Stimulated activated CD8-positive, alpha-beta memory T cell treated with anti-CD3 and anti-CD28 coated beads, Interleukin-4, amount 100 ng/mL, for 1 hour (primary cell): Measurements from ENCODE around the gene MMP14.
"Not testable (repeated sequence)": the region's sequence is repeated elsewhere in the genome, so short reads cannot be mapped to it uniquely, and the experiment has no call there.

Experiments used
- DNase-seq, 2 donors: peaks; one replicate each; pipeline ENCODE4 v3.0.0-alpha.2; 2020; ENCODE audit warnings: low read depth in 2 of 2, low spot score in 1 of 2

MMP14 gene

GRCh38 chr14:22836301-22837113, at the start of gene MMP14:
TSS of gene MMP14 (plus strand) at chr14:22836585. CDS start at chr14:22836818, 233 bp downstream.
- DNase-seq: no peak

DNA sequence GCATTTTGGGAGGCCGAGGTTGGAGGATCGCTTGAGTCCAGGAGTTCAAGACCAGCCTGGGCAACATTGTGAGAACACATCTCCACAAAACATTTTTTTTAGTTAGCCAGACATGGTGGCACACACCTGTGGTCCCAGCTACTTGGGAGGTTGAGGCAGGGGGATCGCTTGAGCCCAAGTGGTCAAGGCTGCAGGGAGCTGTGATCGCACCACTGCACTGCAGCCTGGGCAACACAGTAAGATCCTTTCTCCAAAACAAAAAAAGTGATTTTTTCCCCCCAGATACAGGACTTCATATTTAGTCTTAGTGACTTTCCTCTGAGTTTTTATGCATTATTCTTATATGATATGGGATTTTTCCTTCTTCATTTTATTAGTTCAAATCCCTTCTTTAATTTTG, 49.7 kb upstream of the MMP14 start:
- no peak for DNase-seq

GRCh38 chr14:22791301-22791700, 45.1 kb upstream of the MMP14 start:
- DNase-seq: no peak

DNA sequence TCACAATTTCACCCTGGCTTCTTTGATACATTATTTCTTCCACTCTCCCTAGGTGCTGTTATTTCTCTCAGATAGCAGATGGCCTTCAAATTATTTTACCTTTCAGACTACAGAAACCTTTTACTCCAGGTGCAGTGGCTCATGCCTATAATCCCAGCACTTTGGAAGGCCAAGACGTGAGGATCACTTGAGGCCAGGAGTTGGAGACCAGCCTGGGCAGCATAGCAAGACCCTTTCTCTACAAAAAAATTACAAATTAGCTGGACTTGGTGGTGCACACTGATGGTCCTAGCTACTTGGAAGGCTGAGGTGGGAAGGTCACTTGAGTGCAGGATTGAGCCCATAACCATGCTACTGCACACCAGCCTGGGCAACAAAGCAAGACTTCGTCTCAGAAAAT, 44.2 kb upstream of the MMP14 start:
- DNase-seq: no peak

- DNase-seq: not testable (repeated sequence)
Observed at GRCh38 chr14:22793550-22793949, 42.8 kb upstream of the MMP14 start.

GRCh38 chr14:22793976-22794375, 42.4 kb upstream of the MMP14 start:
- DNase-seq: no peak

DNA sequence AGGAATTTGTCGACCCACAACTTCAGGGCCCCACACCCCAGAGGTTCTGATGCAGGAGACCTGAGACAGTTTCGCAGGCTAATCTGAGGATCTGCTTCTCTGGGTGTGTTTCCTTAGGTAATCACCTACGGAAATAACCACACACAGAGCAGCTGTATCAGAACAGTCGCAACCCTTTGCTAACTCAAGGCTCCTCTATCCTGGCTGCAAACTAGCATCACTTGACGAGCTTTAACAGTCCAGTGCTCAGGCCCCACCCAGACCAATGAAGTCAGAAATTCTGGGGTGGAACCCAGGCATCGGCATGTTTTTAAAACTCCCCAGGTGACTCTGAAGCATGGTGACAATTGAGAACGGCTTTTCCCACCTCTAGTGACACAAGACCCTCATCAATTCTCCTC, 41.8 kb upstream of the MMP14 start:
- no peak for DNase-seq

GRCh38 chr14:22796087-22796707, 40.2 kb upstream of the MMP14 start:
- DNase-seq: no peak

- no peak for DNase-seq
Observed at GRCh38 chr14:22797017-22797917, 39.1 kb upstream of the MMP14 start.

DNA sequence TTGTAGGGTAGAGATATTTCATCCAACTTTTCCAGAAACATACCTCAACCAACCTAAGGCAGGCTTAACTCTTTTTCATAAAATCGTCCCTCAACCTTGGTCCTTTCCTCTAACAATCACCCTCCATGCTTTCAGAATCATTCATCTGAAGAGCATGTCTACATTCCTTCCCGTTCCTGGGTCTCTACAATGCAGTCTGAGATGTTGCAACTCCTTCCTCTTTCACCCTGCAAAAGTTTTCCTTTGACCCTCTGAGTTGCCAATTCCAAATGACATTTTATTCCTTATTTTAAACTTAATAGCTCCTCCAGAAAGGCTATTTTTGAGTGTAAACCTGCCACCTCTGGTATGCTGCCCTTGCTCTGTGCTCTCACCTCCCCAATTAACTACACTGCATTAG, 37.9 kb upstream of the MMP14 start:
- DNase-seq: no peak

GRCh38 chr14:22800346-22800745, 36.0 kb upstream of the MMP14 start:
- DNase-seq: no peak

DNA sequence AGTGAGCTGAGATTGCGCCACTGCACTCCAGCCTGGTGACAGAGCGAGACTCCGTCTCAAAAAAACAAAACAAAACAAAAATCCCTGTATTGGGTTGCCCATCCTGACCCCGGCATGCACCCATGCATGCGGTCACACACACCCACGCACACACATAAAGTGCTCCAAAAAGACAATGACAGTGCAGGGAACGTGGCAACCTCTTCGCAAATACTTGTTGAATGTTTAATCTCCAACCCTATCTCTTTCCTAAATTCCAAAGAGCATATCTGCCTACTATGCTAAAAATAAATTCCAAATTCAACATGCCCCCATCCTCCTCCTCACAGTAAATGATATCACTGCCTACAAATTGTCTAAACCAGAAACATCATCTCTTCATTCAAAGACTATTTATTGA, 34.7 kb upstream of the MMP14 start:
- no peak for DNase-seq

- DNase-seq: no peak
Observed at GRCh38 chr14:22802860-22803686, 33.3 kb upstream of the MMP14 start.

GRCh38 chr14:22803687-22803974, 32.8 kb upstream of the MMP14 start:
- no peak for DNase-seq

DNA sequence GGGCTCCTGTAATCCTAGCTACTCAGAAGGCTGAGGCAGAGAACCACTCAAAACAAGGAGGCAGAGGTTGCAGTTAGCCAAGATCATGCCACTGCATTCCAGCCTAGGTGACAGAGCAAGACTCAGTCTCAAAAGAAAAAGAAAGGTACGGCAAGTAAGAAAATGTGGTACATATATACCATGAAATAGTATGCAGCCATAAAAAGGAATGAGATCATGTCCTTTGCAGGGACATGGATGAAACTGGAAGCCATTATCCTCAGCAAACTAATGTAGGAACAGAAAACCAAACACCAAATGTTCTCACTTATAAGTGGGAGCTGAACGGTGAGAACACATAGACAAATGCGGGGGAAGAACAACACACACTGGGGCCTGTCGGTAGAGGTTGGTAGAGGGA, 31.1 kb upstream of the MMP14 start:
- not testable (repeated sequence) for DNase-seq

GRCh38 chr14:22807432-22808087, 28.8 kb upstream of the MMP14 start:
- DNase-seq: no peak

DNA sequence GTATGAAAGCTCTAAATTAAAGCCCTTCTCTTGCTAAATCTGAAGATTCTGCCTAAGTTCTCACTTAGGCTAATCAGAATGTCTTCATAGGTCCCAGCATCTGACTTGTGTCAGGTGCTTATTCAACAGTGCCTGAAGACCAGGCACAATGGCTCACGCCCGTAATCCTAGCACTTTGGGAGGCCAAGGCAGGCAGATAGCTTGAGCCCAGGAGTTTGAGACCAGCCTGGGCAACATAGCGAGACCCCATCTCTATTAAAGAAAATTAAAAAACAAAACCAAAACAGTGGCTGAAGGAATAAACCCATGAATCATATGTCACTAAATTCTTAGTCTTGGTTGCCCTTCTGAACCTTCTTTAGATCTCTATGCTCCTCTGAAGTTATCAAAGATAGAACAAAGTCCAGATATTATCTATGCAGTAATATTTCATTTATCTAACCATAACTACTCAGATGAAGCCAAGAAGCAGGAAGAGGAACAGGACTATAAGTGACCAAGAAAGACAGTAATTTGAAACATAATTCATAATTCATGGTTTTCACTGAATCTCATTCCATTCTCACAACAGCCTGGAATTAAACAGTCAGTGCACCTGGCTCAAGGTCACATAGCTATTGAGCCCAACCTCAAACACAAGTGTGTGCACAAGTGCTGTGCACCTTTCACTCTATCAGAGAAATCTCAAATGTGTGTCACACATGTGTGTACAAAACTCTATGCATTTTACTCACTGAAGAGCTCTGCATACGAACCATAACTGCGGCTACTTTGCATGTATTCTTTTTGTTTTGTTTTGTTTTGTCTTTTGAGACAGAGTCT, 27.8 kb upstream of the MMP14 start:
- DNase-seq: no peak

- DNase-seq: no peak
Observed at GRCh38 chr14:22811722-22812121, 24.7 kb upstream of the MMP14 start.

DNA sequence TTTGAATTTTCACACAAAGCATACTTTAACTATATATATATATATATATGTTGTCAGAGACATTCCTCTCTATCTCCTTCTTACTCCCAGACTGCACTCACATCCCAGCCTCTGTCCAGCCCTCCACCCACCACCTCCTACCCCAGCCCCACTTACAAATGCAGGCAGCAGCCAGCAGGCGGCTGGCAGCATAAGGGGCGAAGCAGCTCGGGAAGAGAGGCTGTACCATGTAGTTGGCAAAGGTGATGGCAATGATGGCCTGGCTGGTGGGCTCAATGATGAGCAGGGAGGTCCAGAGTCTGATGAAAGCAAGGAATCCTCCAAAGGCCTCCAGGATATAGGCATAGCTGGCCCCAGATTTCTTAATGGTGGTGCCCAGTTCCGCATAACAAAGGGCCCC, 23.6 kb upstream of the MMP14 start:
- DNase-seq: no peak

GRCh38 chr14:22813145-22813544, 23.2 kb upstream of the MMP14 start:
- no peak for DNase-seq
